Testis (tissue), 2 donors: ENCODE results near the gene HSPB8.

Source experiments
- POLR2A ChIP-seq: fragments of 450-650 bp; IDR thresholded peaks from one replicate; pipeline ENCODE4 v1.6.1; 2017; ENCODE audit warnings: antibody characterized with exemption, mild to moderate bottlenecking, moderate library complexity
- TF ChIP-seq, protein P1 (sequence below), 3 experiments: fragments of 450-650 bp in 2 of 3; fragments of 200-600 bp in 1 of 3; sonication (generic) in 1 of 3; IDR thresholded peaks; one replicate each; pipeline ENCODE4 v1.5.1; 2016 to 2019; ENCODE audit warnings: antibody characterized with exemption in 3 of 3, mild to moderate bottlenecking in 2 of 3, moderate library complexity in 1 of 3

GRCh38 chr12:119241580-119242169 is 62.9 kb downstream of the HSPB8 start:
- TF ChIP-seq, protein P1, sequence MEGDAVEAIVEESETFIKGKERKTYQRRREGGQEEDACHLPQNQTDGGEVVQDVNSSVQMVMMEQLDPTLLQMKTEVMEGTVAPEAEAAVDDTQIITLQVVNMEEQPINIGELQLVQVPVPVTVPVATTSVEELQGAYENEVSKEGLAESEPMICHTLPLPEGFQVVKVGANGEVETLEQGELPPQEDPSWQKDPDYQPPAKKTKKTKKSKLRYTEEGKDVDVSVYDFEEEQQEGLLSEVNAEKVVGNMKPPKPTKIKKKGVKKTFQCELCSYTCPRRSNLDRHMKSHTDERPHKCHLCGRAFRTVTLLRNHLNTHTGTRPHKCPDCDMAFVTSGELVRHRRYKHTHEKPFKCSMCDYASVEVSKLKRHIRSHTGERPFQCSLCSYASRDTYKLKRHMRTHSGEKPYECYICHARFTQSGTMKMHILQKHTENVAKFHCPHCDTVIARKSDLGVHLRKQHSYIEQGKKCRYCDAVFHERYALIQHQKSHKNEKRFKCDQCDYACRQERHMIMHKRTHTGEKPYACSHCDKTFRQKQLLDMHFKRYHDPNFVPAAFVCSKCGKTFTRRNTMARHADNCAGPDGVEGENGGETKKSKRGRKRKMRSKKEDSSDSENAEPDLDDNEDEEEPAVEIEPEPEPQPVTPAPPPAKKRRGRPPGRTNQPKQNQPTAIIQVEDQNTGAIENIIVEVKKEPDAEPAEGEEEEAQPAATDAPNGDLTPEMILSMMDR (IDR thresholded peaks at IDR 0.05), result no peak
- TF ChIP-seq POLR2A, result no peak
